Adrenal gland (tissue), 12 donors: Measurements from ENCODE around the gene NEK7. TPM values are rescaled to one million over a fixed set of nuclear protein-coding genes. Genes with fewer than 3 reads are reported as not detected.

ENCODE experiments used
- DNase-seq, 7 donors: peaks; one replicate each; pipeline ENCODE4 v3.0.0-alpha.2; 2019 to 2020
- H3K27ac ChIP-seq, 5 donors: fragments of 200-600 bp; sonication (generic) in 4 of 5; 1 replicate in 3 of 5; 2 replicates in 2 of 5; pipeline versions ENCODE4 v1.5.1 to v1.8.0; 2016 to 2020; ENCODE audit warnings: mild to moderate bottlenecking in 1 of 5
- H3K27me3 ChIP-seq: fragments of 200-600 bp; 2 replicates; pipeline ENCODE4 v1.8.0; 2021
- H3K36me3 ChIP-seq, 2 donors: fragments of 200-600 bp; replicated peaks in 1 of 2; 1 replicate in 1 of 2; 2 replicates in 1 of 2; pipeline versions ENCODE4 v1.5.1 to v1.8.0; 2018 to 2022
- H3K4me1 ChIP-seq, 2 donors: fragments of 200-600 bp; replicated peaks in 1 of 2; 1 replicate in 1 of 2; 2 replicates in 1 of 2; pipeline versions ENCODE4 v1.5.1 to v1.8.0; 2018 to 2021
- H3K4me3 ChIP-seq, 4 donors: fragments of 200-600 bp; sonication (generic) in 3 of 4; one replicate each; pipeline ENCODE4 v1.5.1; 2016 to 2018
- H3K9me3 ChIP-seq, 3 donors: fragments of 200-600 bp; sonication (generic) in 1 of 3; replicated peaks in 1 of 3; 1 replicate in 2 of 3; 2 replicates in 1 of 3; pipeline versions ENCODE4 v1.5.1 to v1.8.0; 2016 to 2021
- POLR2A ChIP-seq, 2 donors: fragments of 450-650 bp; IDR thresholded peaks; one replicate each; pipeline ENCODE4 v1.6.1; 2017; ENCODE audit warnings: antibody characterized with exemption in 2 of 2, mild to moderate bottlenecking in 2 of 2, moderate library complexity in 1 of 2
- WGBS, 4 donors: extraction: QIAGEN DNeasy Blood & Tissue Kit in 2 of 4; methylation state at CpG; one replicate each; pipeline versions ENCODE4 v1.1.5 to v1.1.7; 2013 to 2017; 5-methylcytosine and 5-hydroxymethylcytosine counted together
- intact Hi-C, 2 donors: fragments of 100-400 bp; cut with DNase I; formaldehyde crosslinking; loops; one replicate each; pipeline versions ENCODE4 v1.14.1 to v1.15.0; 2022 to 2023
- polyA plus RNA-seq, 3 donors: library from polyadenylated mRNA; stranded (reverse); fragments of 200-250 nt in 2 of 3; fragments of 350-450 nt in 1 of 3; fragmentation: Illumina TruSeq in 1 of 3; extraction: RNeasy Lipid Tissue Mini Kit (QIAGEN cat#74804) in 1 of 3; gene quantifications; one replicate each; pipeline ENCODE4 v1.2.3, GENCODE V29; 2013 to 2014
- total RNA-seq, 9 donors: library from RNA; depleted of rRNA in 4 of 9; stranded (reverse); fragments of >200 nt in 4 of 9; fragments of 120-200 nt in 1 of 9; fragmentation: NEBNext Ultra II Directional in 1 of 9; extraction: Animal tissue kit (Norgen Biotek cat#: 25700) in 1 of 9; gene quantifications; one replicate each; pipeline versions ENCODE4 v1.1.0 to v1.2.4, GENCODE V29; 2013 to 2023
- TF ChIP-seq, protein P1 (sequence below), 6 experiments: fragments of 450-650 bp in 4 of 6; fragments of 200-600 bp in 2 of 6; sonication (generic) in 1 of 6; IDR thresholded peaks; 1 replicate in 5 of 6; 2 replicates in 1 of 6; pipeline versions ENCODE4 v1.5.1 to v1.8.0; 2016 to 2021; ENCODE audit warnings: antibody characterized with exemption in 6 of 6, mild to moderate bottlenecking in 2 of 6, moderate library complexity in 1 of 6
- donor health status: healthy with polysubstance abuse.
- donor health status: Bipolar disorder and iron deficiency.
- donor health status: DM: yes; HTN: yes; CAD: no.
- donor health status: DM: no; HTN: no; CAD: no.
- donor health status: DM: no; HTN: no; CAD: no.
- donor health status: DM: yes; HTN: yes; CAD: no.

The NEK7 gene
- total and polyA plus RNA-seq, 12 donors: 34.0 to 270 (median 148) TPM

DNA sequence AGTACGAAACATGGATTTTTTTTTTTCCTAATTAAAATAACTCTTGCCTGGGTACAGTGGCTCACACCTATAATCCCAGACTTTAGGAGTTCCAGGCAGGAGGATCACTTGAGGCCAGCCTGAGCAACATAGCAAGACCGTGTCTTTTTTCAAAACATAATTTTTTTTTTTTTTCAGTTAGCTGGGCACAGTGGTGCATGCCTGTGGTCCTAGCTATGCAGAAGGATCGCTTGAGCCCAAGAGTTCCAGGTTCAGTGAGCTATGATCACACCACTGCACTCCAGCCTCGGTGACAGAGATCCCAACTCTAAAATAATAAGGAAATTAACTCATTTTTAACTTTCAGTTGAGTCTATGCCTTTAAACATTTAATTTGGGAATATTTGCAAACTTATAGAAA is 170.1 kb downstream of the NEK7 start:
- no peak for TF ChIP-seq POLR2A (IDR thresholded peaks at IDR 0.05)
- TF ChIP-seq, protein P1, sequence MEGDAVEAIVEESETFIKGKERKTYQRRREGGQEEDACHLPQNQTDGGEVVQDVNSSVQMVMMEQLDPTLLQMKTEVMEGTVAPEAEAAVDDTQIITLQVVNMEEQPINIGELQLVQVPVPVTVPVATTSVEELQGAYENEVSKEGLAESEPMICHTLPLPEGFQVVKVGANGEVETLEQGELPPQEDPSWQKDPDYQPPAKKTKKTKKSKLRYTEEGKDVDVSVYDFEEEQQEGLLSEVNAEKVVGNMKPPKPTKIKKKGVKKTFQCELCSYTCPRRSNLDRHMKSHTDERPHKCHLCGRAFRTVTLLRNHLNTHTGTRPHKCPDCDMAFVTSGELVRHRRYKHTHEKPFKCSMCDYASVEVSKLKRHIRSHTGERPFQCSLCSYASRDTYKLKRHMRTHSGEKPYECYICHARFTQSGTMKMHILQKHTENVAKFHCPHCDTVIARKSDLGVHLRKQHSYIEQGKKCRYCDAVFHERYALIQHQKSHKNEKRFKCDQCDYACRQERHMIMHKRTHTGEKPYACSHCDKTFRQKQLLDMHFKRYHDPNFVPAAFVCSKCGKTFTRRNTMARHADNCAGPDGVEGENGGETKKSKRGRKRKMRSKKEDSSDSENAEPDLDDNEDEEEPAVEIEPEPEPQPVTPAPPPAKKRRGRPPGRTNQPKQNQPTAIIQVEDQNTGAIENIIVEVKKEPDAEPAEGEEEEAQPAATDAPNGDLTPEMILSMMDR (IDR thresholded peaks at IDR 0.05): no peak
- Histone ChIP-seq H3K27ac (no peak overlapping the region), H3K27me3 (no peaks in the 10 kb centered on the region), H3K4me3 (no peak overlapping the region), H3K9me3 (no peaks in the 10 kb centered on the region), H3K36me3 (no peaks in the 10 kb centered on the region), H3K4me1 (peaks cover 0 to 7% of the 10 kb centered on the region in 2 donors)
- WGBS, 4 donors: 77 to 85% (median 80%) methylated on average over 4 of the region's 4 CpGs
- intact Hi-C loops: no loop called here
- DNase-seq: no peak

- Histone ChIP-seq H3K27ac (no peak overlapping the region), H3K36me3 (no peaks in the 10 kb centered on the region), H3K4me3 (no peak overlapping the region), H3K9me3 (no peaks in the 10 kb centered on the region), H3K4me1 (peaks cover 0 to 7% of the 10 kb centered on the region in 2 donors), H3K27me3 (no peaks in the 10 kb centered on the region)
- WGBS, 4 donors: 90 to 95% (median 93%) methylated on average over 10 of the region's 10 CpGs
- TF ChIP-seq, protein P1 (IDR thresholded peaks at IDR 0.05): no peak
- TF ChIP-seq POLR2A (IDR thresholded peaks at IDR 0.05): no peak
- no peak for DNase-seq
- intact Hi-C loops: no loop called here
Measured at GRCh38 chr1:198328458-198329032, 171.7 kb downstream of the NEK7 start.

DNA sequence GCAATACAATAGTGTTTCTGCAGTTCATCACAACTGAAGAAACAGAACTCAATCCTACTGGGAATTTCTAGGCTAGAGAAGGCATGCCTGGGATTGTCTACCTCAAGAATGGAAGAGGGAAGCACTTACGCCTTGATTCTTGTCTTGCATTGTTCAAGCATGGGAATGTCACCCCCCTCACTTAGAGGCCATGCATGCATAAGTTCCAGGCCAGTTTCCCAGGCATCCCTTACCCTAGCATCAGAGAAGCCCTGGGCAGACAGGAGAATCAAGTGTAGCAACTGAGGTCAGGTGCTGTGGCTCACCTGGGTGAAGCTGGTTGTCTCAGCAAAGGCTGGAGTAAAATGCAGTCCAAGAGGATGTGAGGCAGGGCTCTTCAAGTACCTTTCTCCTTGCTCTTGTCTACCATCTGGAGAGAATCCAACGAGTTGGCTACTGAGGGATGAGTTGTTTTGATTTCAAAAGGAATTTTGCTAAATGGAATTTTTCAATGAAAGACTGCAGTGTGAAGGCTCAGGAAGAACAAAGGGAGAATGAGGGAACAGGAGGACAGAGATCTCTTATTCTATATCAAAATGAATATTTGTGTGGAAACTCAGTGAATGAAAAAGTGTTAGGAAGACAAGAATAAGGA is 174.3 kb downstream of the NEK7 start:
- TF ChIP-seq, protein P1 (IDR thresholded peaks at IDR 0.05): no peak
- TF ChIP-seq POLR2A (IDR thresholded peaks at IDR 0.05): no peak
- intact Hi-C loops: no loop called here
- no peak for DNase-seq
- H3K4me3 ChIP-seq: no peak overlapping the region
- H3K36me3 ChIP-seq: no peaks in the 10 kb centered on the region
- H3K4me1 ChIP-seq: peaks cover 0 to 7% of the 10 kb centered on the region in 2 donors
- no peak overlapping the region for H3K27ac ChIP-seq
- no peaks in the 10 kb centered on the region for H3K27me3 ChIP-seq
- 68 to 81% (median 73%) methylated on average over 2 of the region's 2 CpGs for WGBS, 4 donors
- no peaks in the 10 kb centered on the region for H3K9me3 ChIP-seq

DNA sequence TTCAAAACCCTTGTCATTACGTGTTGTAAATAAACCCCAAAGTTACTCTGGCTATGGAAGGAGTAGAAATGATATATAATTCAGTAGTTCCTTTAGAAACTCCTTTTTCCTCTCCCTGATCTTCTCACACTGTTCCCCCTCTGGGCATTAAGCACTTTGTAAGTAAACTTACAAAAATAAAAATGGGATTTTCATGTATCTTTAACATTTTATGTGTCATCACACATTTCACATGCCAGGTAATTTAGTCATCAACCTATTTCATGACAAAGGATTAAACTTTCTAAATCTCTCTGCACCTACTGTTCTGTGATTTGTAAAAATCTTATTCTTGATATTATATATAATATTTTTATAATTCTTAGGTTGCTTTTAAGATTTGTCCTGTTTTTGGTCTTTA is 176.9 kb downstream of the NEK7 start:
- Histone ChIP-seq H3K36me3 (no peaks in the 10 kb centered on the region), H3K4me3 (no peak overlapping the region), H3K27me3 (no peaks in the 10 kb centered on the region), H3K4me1 (no peaks in the 10 kb centered on the region), H3K9me3 (no peaks in the 10 kb centered on the region), H3K27ac (no peak overlapping the region)
- TF ChIP-seq, protein P1 (IDR thresholded peaks at IDR 0.05): no peak
- DNase-seq: no peak
- intact Hi-C loops: no loop called here
- 82 to 88% (median 87%) methylated on average over 1 of the region's 1 CpG for WGBS, 4 donors
